SU-DHL-6 (cell line): ENCODE data around the gene OR6J1.

ENCODE experiments used
- CTCF ChIP-seq: fragments of 200-600 bp; sonication (generic); IDR thresholded peaks from one replicate; pipeline ENCODE4 v1.5.1; 2017; ENCODE audit warnings: antibody characterized with exemption, mild to moderate bottlenecking, low read length, moderate library complexity; ENCODE audit not compliant: insufficient read depth, poor library complexity, severe bottlenecking
- EZH2phosphoT487 ChIP-seq: fragments of 200-600 bp; sonication (generic), shearing (Covaris generic); conservative IDR thresholded peaks from 2 replicates; pipeline ENCODE4 v1.6.1; 2018; ENCODE audit warnings: mild to moderate bottlenecking, antibody characterized with exemption, low read length, moderate library complexity, mixed read lengths

DNA sequence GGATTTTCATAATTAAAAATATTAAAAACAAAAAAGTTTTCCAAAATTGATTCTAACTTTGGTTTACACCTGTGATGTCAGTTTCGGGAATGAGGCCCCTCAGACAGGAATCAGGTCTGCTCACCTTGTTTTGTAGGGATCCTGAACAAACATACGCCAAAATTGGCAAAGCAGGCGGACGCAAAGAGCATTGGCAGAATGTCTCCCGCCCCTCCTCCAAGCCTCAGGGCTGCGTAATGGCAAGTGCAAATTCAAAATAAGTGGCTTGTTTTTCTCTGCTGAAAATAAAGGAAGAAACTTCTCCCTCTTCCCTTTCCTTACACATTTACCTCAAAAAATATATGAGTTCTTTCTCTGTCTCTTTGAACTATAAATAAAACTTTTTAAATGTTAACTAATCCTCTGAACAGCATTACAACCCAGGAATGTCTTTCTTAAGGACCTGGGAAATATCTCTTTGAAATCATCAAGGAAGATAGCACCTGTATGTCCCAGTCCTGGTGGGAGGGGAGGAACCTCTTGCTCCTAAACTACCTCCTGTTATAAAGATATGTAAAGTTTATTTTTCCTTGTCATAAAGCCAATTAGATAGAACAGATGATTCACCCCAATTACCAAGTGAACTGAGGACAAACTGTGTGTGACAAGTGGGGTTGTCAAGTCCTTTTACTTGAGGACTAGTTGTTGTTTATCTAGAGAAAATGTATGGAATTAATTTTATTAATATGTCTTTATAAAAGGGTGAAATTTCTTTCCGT lies 16.5 kb downstream of the OR6J1 start:
- no peak for TF ChIP-seq CTCF
- no peak for TF ChIP-seq EZH2phosphoT487
